GM12878 (cell line): Measurements from ENCODE around the gene RNF166. TPM values are rescaled to one million over a fixed set of nuclear protein-coding genes. Genes with fewer than 3 reads are reported as not detected.

Experiments
- BHLHE40 ChIP-seq, 2 experiments: fragments of 450-650 bp in 1 of 2; IDR thresholded peaks; 2 replicates each; pipeline ENCODE4 v1.6.1; 2011 to 2017; ENCODE audit warnings: low read depth in 2 of 2, borderline replicate concordance in 1 of 2, improper control_type of control experiment in 1 of 2, low read length in 1 of 2, mild to moderate bottlenecking in 1 of 2
- BMI1 ChIP-seq: fragments of 450-650 bp; IDR thresholded peaks from 2 replicates; pipeline ENCODE4 v1.6.1; 2016; ENCODE audit warnings: mild to moderate bottlenecking, moderate library complexity, borderline replicate concordance
- CBX3 ChIP-seq: fragments of 200-600 bp; sonication (generic); IDR thresholded peaks from 2 replicates; pipeline ENCODE4 v1.6.1; 2016; ENCODE audit warnings: low read depth, borderline replicate concordance
- CREB1 ChIP-seq: IDR thresholded peaks from 2 replicates; pipeline ENCODE4 v1.6.1; 2012; ENCODE audit warnings: low read depth, mild to moderate bottlenecking, inconsistent platforms
- CTCF ChIP-seq, 3 experiments: IDR thresholded peaks in 2 of 3; conservative IDR thresholded peaks in 1 of 3; 2 replicates each; pipeline ENCODE4 v1.5.1; 2011; ENCODE audit warnings: low read depth in 3 of 3, low read length in 3 of 3, mild to moderate bottlenecking in 3 of 3, control low read depth in 2 of 3, moderate library complexity in 2 of 3, inconsistent platforms in 1 of 3, mixed read lengths in 1 of 3; ENCODE audit not compliant: control insufficient read depth in 2 of 3, insufficient read depth in 1 of 3; ENCODE audit errors: extremely low read depth in 1 of 3
- EED ChIP-seq: sonication (generic); IDR thresholded peaks from 2 replicates; pipeline ENCODE4 v1.6.1; 2016; ENCODE audit warnings: antibody characterized with exemption, low read depth
- EZH2 ChIP-seq: IDR thresholded peaks from 2 replicates; pipeline ENCODE4 v1.6.1; 2012; ENCODE audit warnings: low read depth, mild to moderate bottlenecking, control low read depth, inconsistent platforms, low read length, borderline replicate concordance; ENCODE audit not compliant: control insufficient read depth
- FOS ChIP-seq: IDR thresholded peaks from 3 replicates; pipeline ENCODE4 v1.6.1; 2011; ENCODE audit warnings: borderline replicate concordance; ENCODE audit not compliant: insufficient read length; ENCODE audit errors: extremely low read depth
- IRF5 ChIP-seq: fragments of 450-650 bp; IDR thresholded peaks from 2 replicates; pipeline ENCODE4 v1.6.1; 2017; ENCODE audit warnings: borderline replicate concordance
- MEF2B ChIP-seq: fragments of 450-650 bp; IDR thresholded peaks from 2 replicates; pipeline ENCODE4 v1.6.1; 2018; ENCODE audit warnings: mild to moderate bottlenecking, moderate library complexity; ENCODE audit not compliant: partially characterized antibody, poor library complexity, severe bottlenecking
- RFX5 ChIP-seq: IDR thresholded peaks from 2 replicates; pipeline ENCODE4 v1.6.1; 2011; ENCODE audit warnings: low read depth, low read length, improper control_type of control experiment
- RUNX3 ChIP-seq: IDR thresholded peaks from 2 replicates; pipeline ENCODE4 v1.6.1; 2012; ENCODE audit warnings: low read length, inconsistent platforms
- YBX1 ChIP-seq: fragments of 450-650 bp; IDR thresholded peaks from 2 replicates; pipeline ENCODE4 v1.6.1; 2016; ENCODE audit warnings: antibody characterized with exemption
- ZBED1 ChIP-seq: IDR thresholded peaks from 2 replicates; pipeline ENCODE4 v1.6.1; 2016; ENCODE audit warnings: borderline replicate concordance
- ZBTB11 ChIP-seq: fragments of 450-650 bp; formaldehyde crosslinking; IDR thresholded peaks from 2 replicates; pipeline ENCODE4 v1.5.0; 2022; ENCODE audit warnings: mild to moderate bottlenecking, missing genetic modification characterization
- ZNF274 ChIP-seq: IDR thresholded peaks from one replicate; pipeline ENCODE4 v1.8.0; 2011; ENCODE audit not compliant: insufficient read length, insufficient read depth
- ZNF687 ChIP-seq: fragments of 450-650 bp; IDR thresholded peaks from 2 replicates; pipeline ENCODE4 v1.6.1; 2017; ENCODE audit warnings: mild to moderate bottlenecking, moderate library complexity
- polyA plus RNA-seq, 11 experiments: library from polyadenylated mRNA; depleted of rRNA in 4 of 11; unstranded in 6 of 11; stranded (reverse) in 5 of 11; fragments of >200 nt; fragmentation: Nextera tagmentation in 4 of 11; fragmentation: Illumina TruSeq in 1 of 11; extraction: Ambion mirVana in 4 of 11; extraction: Trizol in 1 of 11; gene quantifications; 1 replicate in 1 of 11; 2 replicates in 10 of 11; pipeline versions ENCODE4 v1.2.1 to v1.2.3, GENCODE V29; 2011 to 2016; ENCODE audit warnings: inconsistent platforms in 2 of 11, missing spikeins in 2 of 11, low read depth in 1 of 11
- total RNA-seq, 4 experiments: library from RNA; depleted of rRNA in 3 of 4; stranded (reverse); fragments of >200 nt in 3 of 4; fragmentation: Illumina TruSeq in 1 of 4; extraction: Trizol in 1 of 4; gene quantifications; 2 replicates each; pipeline versions ENCODE4 v1.2.1 to v1.2.3, GENCODE V29; 2013 to 2021
- TF ChIP-seq, protein P1 (sequence below): IDR thresholded peaks from 2 replicates; pipeline ENCODE4 v1.6.1; 2012; ENCODE audit warnings: low read depth, low read length, improper control_type of control experiment

Gene RNF166
- total and polyA plus RNA-seq, 10 of the 15 experiments (the other 5 are each of a cell fraction or from before 2014, with no cell fraction given), result 0.48 to 32.8 (median 12.1) TPM

DNA sequence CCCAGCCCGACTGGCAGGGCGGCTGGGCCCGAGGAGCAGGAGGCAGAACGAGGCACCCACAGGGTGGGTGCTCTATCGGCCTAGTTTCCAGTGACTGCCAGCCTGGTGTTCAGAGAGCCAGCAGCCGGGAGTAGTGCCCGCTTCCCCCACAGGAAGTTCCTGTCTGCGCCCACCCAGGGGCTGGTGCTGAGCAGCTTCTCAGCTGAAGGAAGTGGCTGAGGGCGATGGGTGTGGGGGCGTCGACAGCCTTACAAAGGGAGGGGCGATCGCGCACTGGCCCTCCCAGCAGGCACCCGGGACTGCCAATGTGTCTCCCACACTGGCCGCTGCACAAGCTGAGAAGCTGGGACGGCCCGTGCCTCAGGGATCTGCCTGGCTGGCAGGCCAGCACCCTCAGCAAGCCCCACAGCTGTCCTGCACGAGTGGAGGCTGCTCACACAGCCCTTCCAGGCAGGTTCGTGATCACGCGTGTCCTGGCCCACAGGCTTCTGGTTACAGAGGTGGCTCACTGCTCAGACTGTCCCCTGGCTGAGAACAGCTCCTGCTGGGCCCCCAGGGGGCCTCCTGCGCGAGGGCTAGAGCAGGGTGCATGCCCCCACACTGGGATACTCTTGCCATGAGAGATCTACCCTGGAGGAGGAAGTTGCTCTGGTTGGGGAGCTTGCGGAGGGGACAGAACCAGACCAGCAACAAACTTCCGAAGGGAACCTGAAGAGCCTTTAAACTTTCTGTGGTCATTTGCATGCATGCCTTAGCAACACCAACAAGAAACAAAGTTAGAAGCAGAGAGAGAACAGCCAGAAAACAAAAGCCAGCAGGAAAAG, 2.5 kb downstream of the RNF166 start (continued):
- TF ChIP-seq ZNF687 (0 out of 2 replicates have a peak, but pooled peaks have one; percentile 6), EZH2 (no peak), BMI1 (no peak), ZBED1 (no peak), MEF2B (no peak), RFX5 (no peak), CTCF (IDR thresholded peaks at IDR 0.05 in 2 of 3, conservative IDR thresholded peaks at IDR 0.05 in 1 of 3; ENCODE audit: control insufficient read depth in 2 of 3, extremely low read depth in 1 of 3, insufficient read depth in 1 of 3, low read depth in 3 of 3, low read length in 3 of 3) (no peak), CREB1 (no peak), BHLHE40 (IDR thresholded peaks at IDR 0.05; ENCODE audit: borderline replicate concordance in 1 of 2, low read depth in 2 of 2, low read length in 1 of 2) (peak in 1 of 2 experiments; percentile 69; a peak in 2 of 4 replicates), RUNX3 (peak; percentile 48; the same call in 1 of the 2 replicates), IRF5 (no peak), EED (no peak), ZBTB11 (CRISPR knock-in tag) (no peak), YBX1 (no peak), ZNF274 (no peak), CBX3 (no peak), FOS (no peak)
- TF ChIP-seq, protein P1, sequence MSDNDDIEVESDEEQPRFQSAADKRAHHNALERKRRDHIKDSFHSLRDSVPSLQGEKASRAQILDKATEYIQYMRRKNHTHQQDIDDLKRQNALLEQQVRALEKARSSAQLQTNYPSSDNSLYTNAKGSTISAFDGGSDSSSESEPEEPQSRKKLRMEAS, result no peak; the same call in 1 of the 2 replicates
